ACHN (cell line): Measurements from ENCODE around the gene NUDT16L1.

Experiments used
- DNase-seq: peaks from one replicate; pipeline ENCODE4 v3.0.0-alpha.2; 2015
- in situ Hi-C: cut with HindIII; loops from 2 replicates; pipeline ENCODE4 v1.10.0; 2017; ENCODE audit warnings: low sequenced_read_pairs, low pct_ligation_motif_present, low pct_unique_long_range_greater_than_20kb

NUDT16L1 gene

DNA sequence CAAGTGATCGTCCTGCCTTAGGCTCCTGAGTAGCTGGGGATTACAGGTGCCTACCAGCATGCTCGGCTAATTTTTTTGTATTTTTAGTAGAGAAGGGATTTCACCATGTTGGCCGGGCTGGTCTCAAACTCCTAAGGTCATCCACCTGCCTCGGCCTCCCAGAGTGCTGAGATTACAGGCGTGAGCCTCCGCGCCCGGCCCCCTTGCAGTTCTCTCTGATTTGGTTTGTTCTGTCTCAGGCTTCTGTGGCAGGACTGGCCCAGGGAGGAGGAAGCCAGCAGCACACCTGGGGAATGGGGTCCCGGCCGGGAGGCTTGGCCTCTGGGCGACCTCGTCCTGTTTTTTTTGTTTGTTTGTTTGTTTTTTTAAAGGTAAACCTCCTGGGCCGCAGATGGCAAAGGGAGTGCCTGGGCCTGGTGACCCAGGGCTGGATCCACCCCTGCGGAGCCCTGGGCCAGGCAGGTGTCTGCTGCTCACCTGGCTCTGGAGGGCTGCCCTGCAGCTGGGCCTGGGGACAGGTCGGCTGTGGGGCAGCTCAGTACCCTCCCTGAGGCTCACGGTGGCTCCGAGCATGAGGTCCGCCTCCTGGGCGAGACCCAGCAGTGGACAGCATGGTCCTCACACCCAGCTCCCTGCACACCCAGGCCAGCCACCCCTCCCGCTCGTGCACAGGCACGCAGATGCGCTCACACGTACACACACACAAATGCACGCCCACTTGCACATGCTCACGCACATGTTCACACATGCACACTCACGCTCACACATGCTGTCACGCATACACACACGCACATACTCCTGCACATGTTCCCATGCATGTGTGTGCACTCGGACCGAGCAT is 3.3 kb upstream of the NUDT16L1 start:
- in situ Hi-C loops: no loop called here
- no peak for DNase-seq

DNA sequence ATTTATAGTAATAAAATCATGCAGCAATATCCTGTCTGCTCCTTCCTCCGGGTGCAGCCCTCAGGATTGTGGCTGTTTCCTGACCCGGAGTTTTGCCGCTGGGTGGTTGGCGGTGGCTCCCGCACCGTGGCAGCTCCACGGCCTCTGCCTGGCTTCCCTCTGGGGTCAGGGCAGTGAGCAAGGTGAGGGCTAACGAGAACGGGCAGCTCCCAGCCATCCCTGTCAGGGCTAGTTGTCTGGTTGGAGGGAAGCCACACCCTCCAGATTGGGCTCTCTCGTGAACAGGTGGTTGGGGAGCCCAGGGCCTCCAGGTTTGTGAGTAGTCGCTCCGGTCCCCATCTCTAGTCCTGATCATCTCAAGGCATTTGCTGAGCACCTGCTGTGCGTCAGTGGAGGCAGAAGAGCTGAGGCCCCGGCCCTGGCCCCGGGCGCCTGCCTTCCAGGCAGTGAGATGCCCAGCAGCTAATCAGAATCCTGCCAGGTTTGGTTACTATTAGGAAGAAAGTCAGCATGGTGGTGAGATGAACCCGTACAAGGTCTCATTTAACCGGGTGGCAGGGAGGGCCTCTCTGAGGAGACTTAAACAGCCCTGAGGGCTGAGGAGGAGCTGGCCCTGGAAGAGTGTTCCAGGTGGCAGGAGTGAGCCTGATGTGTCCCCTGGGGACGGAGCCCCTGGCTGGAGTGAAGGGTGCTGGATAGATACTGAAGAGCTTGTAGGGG is 2.3 kb upstream of the NUDT16L1 start:
- DNase-seq: no peak
- in situ Hi-C loops: no loop called here

DNA sequence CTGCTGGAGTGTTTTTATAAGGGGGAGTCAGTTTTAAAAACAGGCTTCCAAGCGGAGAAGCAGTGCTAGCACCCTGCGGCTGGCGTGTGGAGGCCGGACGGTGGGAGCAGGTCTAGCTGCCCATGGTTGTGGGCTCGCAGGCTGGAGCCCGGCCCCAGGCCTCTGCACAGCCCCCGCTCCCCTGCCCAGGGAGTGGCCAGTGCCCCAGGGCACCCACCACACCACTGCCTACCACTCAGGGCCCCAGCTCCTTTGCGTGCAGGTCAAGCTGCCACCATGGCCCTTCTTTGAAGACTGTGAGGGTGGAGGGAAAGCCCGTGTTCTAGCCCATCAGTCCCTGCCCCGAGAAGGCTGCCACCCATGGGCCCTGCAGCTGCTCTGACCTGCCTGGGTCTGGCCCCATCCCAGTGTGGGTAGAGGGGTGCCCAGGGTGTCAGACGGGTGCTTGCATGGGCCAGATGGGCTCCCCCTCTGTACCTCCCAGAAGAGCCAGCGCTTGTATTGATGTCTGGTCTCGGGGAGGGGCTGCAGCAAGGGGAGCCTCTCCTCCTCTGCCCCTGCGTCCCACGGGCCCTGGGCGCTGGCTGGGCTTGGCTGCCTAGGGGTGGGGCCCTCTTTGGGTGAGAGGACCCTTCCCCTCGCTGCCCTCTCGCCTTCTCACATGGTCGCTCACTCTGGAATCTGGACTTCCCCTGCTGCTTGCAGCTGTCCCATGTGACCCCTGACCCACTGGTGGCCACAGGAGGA is 1.5 kb upstream of the NUDT16L1 start:
- no peak for DNase-seq
- in situ Hi-C loops: no loop called here

DNA sequence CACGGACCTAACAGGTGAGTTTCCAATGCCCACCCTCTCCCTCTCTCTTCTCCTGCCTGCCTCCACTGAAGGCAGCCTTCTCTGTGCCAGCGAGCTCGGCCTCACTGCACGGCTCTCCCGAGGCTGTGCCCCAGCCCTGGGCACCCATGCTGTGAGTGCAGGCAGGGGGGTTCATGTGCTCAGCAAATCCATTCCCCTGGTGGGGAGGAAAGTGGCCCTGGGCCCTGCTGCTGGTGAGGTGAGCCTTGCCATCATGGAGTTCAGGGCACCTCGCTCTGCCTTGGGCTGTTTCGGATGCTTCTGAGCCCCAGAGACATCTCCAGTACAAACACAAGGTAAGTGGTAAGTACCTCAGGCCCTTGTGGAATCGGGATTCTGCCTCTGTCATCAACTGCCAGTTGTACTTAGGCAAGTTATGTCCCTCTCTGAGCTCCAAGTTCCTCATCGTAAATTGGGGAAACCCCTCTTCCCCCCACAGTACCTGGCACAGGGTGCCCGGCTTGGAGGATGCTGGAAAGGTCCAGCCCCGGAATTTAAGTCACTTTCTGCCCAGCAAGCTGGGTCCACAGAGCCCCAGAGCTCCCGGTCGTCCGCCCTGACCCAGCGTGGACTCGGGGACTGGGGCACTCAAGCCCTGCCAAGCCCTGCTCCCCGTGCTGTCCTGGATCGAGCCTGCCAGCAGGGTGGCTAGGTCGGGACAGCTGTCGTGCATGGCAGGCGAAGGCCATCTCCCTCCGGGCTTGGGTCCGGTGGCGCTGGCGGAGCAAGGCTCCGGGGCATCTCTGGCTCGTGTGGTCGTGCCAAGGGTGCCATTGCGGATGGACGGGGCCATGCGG is 684 bp upstream of the NUDT16L1 start:
- no peak for DNase-seq
- in situ Hi-C loops: no loop called here

DNA sequence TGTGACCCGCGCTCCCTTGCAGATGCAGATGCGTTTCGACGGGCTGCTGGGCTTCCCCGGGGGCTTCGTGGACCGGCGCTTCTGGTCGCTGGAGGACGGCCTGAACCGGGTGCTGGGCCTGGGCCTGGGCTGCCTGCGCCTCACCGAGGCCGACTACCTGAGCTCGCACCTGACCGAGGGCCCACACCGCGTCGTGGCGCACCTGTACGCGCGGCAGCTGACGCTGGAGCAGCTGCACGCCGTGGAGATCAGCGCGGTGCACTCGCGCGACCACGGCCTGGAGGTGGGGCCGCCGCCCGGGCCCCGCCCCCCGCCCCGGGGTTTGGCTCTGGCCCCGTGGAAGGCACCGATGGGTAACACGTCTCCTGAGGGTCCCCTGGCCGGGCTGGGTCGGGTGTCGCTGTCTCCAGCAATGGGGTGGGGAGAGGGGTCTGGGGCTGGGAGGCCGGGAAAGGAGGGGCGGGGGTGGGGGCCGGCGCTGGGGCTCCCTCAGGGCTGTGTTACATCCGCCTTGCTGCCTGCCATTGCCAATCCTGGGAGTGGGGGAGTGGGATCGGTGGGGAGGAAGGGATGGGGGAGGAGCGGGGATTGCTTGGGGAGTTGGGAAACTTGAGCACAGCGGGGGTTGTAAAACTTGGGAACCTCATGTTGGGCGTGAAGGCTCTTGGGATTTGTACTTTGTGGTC is 737 bp downstream of the NUDT16L1 start:
- DNase-seq: peak; percentile 38
- in situ Hi-C loops: no loop called here

DNA sequence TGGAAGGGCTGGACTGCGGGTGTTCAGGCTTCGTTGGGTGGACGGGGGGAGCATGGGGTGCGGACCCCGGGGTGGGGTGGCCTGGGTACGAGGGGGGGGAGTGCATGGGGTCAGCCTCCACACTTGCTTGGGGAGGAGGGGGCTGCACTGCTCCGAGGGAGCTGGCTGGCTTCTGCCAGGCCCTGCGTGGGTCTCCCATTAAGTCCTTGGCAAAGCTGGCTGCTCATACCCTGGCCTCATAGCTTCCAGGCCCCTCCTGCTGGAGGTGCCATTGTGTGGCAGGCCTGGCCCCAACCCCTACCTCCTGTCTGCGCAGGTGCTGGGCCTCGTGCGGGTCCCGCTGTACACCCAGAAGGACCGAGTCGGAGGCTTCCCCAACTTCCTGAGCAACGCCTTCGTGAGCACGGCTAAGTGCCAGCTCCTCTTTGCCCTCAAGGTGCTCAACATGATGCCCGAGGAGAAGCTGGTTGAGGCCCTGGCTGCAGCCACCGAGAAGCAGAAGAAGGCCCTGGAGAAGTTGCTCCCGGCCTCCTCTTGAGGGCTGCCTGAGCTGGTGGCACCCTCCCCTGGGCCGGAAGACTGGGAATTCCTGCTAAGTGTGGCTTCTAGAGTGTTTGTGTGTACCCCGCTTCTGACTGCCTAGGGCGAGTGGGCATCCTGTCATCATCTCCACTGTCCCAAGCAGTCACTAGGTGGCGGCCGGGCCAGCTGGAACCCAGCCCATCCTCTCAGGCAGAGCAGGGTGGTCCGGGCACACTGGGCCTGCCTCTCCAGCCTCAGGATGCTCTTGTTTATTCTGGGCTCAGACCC is 1.5 kb downstream of the NUDT16L1 start:
- DNase-seq: no peak
- in situ Hi-C loops: no loop called here

DNA sequence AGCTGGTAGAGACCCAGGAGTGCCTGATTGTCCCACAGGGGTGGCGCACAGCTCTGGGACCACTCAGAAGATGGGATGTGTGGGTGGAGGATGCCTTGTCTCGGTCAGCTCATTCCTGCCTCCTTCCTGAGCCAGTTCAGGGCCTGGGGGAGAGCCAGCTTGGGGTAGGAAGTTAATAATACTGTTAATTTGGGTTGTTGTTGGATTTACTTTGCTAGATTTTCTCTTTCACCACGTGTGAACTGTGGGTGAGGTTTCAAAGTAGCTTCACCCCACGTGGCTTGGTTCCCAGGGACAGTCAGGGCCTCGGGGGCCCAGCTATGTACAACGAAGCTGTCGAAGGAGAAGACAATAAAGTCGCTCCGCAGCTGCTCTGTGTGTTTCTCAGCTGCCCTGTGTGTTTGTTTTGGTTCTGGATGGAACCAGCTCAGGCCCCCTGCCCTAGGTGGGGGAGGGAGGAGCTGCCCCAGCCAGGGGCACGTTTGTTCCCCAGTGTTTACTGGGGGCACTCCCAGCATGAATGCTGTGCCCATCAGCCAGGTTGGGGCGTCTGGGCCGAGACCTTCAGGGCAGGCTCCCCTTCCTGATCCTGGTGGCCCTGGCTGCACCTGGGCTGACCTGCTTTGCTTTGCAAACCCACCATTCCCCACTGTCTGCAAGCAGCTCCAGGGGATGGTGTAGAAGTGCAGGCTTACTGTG is 2.3 kb downstream of the NUDT16L1 start:
- in situ Hi-C loops: no loop called here
- no peak for DNase-seq

DNA sequence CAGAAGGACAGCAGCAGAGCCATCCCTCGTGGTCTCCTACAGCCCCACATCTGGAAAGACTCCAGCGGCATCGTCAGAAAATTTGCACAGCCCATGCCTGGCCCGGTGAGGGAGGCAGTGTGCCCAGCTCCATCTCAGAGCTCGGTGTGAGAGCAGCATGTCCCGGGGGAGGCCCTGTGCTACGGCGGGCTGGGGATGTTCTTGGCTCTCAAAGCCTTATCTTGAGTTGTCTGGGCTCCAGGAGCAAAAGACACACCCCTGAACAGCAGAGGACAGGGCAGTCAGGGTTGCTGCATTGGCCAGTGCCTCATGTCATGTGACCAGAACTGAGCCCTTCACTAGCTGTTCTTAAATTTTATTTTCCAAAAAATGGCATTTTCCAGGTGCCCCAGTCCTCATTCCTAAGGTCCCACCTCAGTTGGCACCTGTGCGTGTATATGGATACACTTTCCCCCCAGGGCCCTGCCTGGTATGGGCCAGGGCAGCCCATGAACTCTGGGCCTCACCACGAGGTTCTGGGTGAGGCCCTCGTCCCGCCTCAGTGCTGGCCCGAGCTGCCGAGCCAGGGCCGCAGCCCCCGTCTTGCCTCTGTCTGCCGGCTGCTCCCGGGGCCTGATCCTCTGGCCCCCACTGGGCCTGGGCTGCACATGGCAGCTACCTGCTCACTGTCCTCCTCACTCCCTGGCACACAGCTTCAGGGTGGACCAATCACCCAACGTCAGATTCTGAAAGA is 3.0 kb downstream of the NUDT16L1 start:
- no peak for DNase-seq
- in situ Hi-C loops: no loop called here

DNA sequence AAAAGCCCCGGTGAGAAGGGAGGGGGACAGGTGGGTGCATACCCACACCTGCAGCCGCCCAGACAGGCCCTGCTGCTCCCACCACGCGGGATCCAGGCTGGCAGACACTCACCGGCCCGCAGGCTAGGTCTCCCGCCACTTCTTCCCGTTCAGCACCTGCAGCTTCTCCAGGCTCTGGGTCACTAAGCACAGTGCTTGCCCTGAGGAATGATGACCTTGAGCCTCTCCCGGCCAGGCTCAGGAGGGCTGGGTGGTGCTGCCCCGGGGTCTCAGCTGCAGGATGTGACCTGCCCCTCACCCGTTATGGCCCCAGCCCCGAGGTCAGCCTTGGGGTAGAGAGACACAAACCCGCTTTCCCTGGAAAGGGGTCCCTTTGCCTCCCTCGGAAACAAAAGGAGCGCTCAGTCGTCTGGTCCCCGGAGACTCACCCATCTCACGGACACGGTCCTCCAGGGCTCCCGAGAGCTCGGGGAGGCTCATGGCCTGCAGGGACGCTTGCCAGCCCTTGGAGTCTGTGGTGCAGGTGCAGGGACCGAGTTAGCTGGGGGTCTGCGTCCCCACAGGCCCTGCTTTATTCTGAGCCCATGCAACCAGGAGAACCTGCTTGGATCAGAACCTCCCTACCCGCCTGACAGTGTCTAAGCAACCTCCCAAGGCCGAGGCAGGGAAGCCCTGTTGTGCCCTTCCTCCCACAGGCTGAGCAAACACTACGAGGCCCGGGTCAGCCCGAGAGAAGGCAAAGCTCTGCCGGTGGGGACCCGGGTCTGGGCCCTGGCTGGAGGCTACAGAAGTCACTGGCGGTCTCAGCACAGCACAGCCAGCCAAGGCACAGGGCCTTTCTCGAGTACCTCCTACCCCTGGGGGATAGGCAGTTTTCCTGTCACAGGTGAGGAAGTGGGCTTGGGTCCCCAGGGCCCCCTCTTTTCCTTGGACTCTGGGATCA is 3.8 kb downstream of the NUDT16L1 start:
- in situ Hi-C loops: no loop called here
- DNase-seq: no peak

DNA sequence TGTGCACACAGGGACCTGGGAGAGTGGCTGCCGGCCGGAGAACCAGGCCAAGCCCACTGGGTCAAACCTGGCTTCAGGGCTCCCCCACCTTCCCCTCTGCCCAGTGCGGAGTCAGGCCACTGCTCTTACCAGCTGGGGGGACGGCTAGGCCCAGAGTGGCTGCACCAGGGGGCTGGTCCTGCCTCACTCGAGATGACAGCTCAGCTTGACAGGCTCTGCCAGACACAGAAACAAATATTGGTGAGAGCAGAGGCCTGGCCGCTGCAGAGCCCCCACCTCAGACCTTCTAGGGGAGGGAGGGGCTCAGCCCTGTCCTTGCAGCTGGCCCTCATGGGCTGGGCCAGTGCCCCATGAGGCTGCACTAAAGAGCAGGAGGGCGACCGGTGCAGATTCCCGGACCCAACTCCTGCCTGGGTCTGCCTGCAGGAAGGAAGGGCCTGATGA is 4.5 kb downstream of the NUDT16L1 start:
- no peak for DNase-seq
- in situ Hi-C loops: no loop called here

DNA sequence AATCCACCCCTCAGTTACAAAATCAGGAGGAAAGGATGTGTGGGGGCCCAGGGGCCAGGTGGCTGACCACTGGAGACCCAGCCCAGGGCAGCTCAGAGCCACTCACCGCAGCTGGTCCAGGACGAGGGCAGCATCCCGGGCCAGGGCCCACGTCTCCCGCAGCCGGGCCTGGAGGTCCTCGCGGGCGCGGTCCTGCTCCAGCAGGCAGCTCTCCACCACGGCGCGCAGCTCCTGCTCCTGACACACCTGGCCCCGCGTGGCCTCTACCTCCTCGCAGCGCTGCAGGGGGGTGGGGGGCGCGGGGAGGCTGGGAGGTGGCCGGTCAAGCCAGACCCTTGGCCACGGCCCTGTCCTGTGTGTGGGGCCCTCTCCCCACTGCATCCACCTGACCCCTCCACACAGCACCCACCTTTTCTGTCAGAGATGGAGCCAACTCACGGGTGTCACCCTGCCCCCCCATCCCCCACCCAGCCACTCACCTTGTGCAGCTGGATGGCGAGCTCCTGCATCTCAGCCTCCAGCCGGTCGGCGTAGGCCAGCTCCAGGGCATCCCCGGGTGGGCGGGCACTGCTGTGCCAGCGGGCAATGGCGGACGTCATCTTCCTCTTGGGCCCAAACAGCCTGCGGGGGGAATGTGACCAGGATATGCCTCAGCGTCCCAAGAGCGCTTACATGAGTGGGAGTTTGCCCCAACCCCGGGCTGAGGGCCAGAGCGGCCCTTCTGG is 5.1 kb downstream of the NUDT16L1 start:
- DNase-seq: no peak
- in situ Hi-C loops: no loop called here

DNA sequence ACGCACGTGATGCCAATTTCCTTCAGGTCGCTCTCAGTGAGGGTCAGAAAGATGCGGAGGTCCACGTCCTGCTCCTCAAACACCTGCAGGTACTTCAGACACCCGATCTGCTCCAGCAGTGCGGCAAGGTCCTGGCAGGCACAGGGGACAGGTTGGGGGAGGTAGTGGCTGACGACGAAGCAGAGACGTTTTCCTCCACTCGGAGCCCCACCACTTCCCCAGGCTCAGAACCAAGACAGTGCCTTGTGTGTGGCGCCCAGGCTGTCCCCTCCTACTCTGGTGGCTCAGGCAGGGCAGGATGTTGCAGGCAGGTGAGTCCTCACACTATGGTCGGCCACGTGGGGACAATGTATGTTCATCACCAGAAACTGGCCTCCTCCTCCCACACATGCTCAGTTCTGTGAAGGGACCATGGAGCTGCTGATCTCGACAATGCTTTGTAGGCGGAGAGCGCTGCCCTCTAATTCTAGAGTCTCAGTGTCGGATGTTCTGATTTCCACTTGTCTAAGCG is 5.7 kb downstream of the NUDT16L1 start:
- DNase-seq: no peak
- in situ Hi-C loops: no loop called here

DNA sequence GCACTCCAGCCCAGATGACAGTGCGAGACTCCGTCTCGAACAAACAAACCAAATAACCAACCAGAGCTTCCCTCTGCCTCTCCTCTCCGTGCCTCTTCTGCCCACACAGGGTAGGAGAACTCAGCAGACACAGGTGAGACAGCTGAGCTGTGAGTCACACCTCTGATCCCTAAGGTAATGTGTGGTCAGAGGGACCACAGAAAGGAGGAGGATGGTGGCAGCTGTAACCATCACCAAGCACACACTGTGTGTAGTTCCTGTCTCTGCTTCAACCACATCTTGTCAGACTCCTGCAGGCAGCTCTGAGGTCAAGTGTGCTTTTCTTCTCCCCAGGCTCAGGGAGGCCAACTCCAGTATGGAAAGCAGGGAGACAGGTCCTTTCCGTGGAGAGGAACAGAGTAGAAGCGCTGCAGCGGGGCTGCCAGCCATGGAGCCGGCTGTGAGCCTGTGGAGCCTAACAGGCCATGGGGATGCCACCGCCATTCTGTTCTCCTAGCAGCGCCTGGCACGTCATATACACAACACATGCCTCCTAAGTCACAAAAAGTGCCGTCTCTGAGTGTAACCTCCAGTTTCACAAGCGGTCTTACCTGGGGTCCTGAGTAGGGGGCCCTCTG is 7.1 kb downstream of the NUDT16L1 start:
- no peak for DNase-seq
- in situ Hi-C loops: no loop called here
